ENCODE measurements around the gene SHANK2.

DNA sequence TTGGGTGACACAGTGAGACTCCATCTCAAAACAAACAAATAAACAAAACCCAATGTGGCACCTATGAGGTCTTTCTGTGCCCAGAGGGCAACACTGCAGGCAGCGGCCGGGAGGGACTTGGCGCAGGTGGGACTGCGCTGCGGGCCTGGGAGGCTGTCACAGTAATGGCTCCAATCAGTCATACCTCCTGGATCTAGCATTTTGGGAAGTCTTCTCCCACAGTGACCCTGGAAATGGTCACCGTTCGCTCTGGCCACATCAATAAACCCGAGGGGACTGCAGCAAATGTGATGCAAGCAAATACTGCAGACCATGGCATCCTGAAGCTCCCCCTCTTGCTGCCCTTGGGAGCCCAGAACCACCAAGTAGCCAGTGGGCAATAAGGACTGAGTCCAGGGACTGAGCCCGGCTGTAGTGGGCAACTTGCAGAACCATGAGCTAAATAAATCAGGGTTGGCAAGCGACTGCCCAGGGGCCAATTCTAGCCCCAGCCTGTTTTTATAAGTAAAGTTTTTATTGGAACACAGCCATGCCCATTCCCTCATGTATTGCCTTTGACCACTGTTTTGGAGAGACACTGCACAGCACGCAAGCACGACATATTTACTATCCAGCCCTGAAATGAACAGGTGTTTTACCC is 15.4 kb downstream of the SHANK2 start:
- TF ChIP-seq, protein P1, sequence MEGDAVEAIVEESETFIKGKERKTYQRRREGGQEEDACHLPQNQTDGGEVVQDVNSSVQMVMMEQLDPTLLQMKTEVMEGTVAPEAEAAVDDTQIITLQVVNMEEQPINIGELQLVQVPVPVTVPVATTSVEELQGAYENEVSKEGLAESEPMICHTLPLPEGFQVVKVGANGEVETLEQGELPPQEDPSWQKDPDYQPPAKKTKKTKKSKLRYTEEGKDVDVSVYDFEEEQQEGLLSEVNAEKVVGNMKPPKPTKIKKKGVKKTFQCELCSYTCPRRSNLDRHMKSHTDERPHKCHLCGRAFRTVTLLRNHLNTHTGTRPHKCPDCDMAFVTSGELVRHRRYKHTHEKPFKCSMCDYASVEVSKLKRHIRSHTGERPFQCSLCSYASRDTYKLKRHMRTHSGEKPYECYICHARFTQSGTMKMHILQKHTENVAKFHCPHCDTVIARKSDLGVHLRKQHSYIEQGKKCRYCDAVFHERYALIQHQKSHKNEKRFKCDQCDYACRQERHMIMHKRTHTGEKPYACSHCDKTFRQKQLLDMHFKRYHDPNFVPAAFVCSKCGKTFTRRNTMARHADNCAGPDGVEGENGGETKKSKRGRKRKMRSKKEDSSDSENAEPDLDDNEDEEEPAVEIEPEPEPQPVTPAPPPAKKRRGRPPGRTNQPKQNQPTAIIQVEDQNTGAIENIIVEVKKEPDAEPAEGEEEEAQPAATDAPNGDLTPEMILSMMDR (IDR thresholded peaks at IDR 0.05): no peak
- no peak for TF ChIP-seq POLR2A (IDR thresholded peaks at IDR 0.05)
